Smooth muscle cell (in vitro differentiated cells): Measurements from ENCODE around the gene SRM. TPM values are rescaled to one million over a fixed set of nuclear protein-coding genes. Genes with fewer than 3 reads are reported as not detected.
"Not testable (repeated sequence)": the region's sequence is repeated elsewhere in the genome, so short reads cannot be mapped to it uniquely, and the experiment has no call there.

ENCODE experiments used
- DNase-seq: peaks from one replicate; lab custom pipeline; 2025; ENCODE audit not compliant: unreplicated experiment; lab: John Stamatoyannopoulos, UW
- H2AFZ ChIP-seq: fragments of 200-600 bp; sonication (generic); 2 replicates; pipeline ENCODE4 v1.6.0; 2016; ENCODE audit warnings: antibody characterized with exemption, low read depth, mild to moderate bottlenecking
- H3F3A ChIP-seq: fragments of 200-600 bp; sonication (generic); 2 replicates; pipeline ENCODE4 v1.6.0; 2017; ENCODE audit warnings: antibody characterized with exemption, low read depth
- H3K27ac ChIP-seq: fragments of 200-600 bp; sonication (generic); 2 replicates; pipeline ENCODE4 v1.5.1; 2016; ENCODE audit warnings: low read depth, mild to moderate bottlenecking
- H3K27me3 ChIP-seq: fragments of 200-600 bp; sonication (generic); 2 replicates; pipeline ENCODE4 v1.6.1; 2016; ENCODE audit warnings: low read depth, mild to moderate bottlenecking
- H3K36me3 ChIP-seq: fragments of 200-600 bp; sonication (generic); 2 replicates; pipeline ENCODE4 v1.5.1; 2016; ENCODE audit warnings: low read depth
- H3K4me1 ChIP-seq: fragments of 200-600 bp; sonication (generic); 2 replicates; pipeline ENCODE4 v1.5.1; 2016; ENCODE audit warnings: low read depth
- H3K4me2 ChIP-seq: fragments of 200-600 bp; sonication (generic); 2 replicates; pipeline ENCODE4 v1.6.0; 2016; ENCODE audit warnings: mild to moderate bottlenecking
- H3K4me3 ChIP-seq: fragments of 200-600 bp; sonication (generic); 2 replicates; pipeline ENCODE4 v1.5.1; 2016; ENCODE audit warnings: mild to moderate bottlenecking
- H3K79me2 ChIP-seq: fragments of 200-600 bp; sonication (generic); 2 replicates; pipeline ENCODE4 v1.6.0; 2016; ENCODE audit warnings: low read depth, mild to moderate bottlenecking
- H3K9ac ChIP-seq: fragments of 200-600 bp; sonication (generic); 2 replicates; pipeline ENCODE4 v1.6.0; 2016; ENCODE audit warnings: low read depth
- H3K9me3 ChIP-seq: fragments of 200-600 bp; sonication (generic); replicated peaks from 2 replicates; pipeline ENCODE4 v1.5.1; 2016; ENCODE audit warnings: low read depth
- H4K20me1 ChIP-seq: fragments of 200-600 bp; sonication (generic); 2 replicates; pipeline ENCODE4 v1.6.0; 2016; ENCODE audit warnings: low read depth
- WGBS: methylation state at CpG from one replicate; pipeline ENCODE4 v1.1.7; 2016; ENCODE audit warnings: low lambda C conversion rate; 5-methylcytosine and 5-hydroxymethylcytosine counted together
- polyA plus RNA-seq: library from polyadenylated mRNA; unstranded; fragments of >200 nt; fragmentation: Nextera tagmentation; extraction: Ambion mirVana; gene quantifications from 2 replicates; pipeline ENCODE4 v1.2.1, GENCODE V29; 2016
- total RNA-seq: library from RNA; depleted of rRNA; stranded (reverse); fragments of >200 nt; gene quantifications from 2 replicates; pipeline ENCODE4 v1.2.3, GENCODE V29; 2014
- TF ChIP-seq, protein P1 (sequence below): fragments of 200-600 bp; sonication (generic); IDR thresholded peaks from 2 replicates; pipeline ENCODE4 v1.5.1; 2017; ENCODE audit warnings: borderline replicate concordance, mild to moderate bottlenecking, antibody characterized with exemption; ENCODE audit not compliant: insufficient read depth, poor library complexity, severe bottlenecking

SRM gene
- total and polyA plus RNA-seq, 2 experiments from 2014 or later = 43.9 to 355 TPM

DNA sequence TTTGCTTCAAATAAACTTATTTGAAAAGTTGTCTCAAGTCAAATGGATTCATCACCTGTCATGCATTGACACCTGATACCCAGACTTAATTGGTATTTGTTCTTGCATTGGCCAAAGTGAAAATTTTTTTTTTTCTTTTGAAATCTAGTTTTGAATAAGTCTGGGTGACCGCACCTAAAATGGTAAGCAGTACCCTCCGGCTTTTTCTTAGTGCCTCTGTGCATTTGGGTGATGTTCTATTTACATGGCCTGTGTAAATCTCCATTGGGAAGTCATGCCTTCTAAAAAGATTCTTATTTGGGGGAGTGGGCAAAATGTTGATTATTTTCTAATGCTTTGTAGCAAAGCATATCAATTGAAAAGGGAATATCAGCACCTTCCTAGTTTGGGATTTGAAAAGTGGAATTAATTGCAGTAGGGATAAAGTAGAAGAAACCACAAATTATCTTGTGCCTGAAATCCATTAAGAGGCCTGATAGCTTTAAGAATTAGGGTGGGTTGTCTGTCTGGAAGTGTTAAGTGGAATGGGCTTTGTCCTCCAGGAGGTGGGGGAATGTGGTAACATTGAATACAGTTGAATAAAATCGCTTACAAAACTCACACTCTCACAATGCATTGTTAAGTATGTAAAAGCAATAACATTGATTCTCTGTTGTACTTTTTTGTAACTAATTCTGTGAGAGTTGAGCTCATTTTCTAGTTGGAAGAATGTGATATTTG, 35.5 kb downstream of the SRM start:
- TF ChIP-seq, protein P1, sequence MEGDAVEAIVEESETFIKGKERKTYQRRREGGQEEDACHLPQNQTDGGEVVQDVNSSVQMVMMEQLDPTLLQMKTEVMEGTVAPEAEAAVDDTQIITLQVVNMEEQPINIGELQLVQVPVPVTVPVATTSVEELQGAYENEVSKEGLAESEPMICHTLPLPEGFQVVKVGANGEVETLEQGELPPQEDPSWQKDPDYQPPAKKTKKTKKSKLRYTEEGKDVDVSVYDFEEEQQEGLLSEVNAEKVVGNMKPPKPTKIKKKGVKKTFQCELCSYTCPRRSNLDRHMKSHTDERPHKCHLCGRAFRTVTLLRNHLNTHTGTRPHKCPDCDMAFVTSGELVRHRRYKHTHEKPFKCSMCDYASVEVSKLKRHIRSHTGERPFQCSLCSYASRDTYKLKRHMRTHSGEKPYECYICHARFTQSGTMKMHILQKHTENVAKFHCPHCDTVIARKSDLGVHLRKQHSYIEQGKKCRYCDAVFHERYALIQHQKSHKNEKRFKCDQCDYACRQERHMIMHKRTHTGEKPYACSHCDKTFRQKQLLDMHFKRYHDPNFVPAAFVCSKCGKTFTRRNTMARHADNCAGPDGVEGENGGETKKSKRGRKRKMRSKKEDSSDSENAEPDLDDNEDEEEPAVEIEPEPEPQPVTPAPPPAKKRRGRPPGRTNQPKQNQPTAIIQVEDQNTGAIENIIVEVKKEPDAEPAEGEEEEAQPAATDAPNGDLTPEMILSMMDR = no peak
- Histone ChIP-seq H3K4me2 (no peak overlapping the region), H3K9me3 (no peaks in the 10 kb centered on the region), H3K4me3 (no peak overlapping the region), H3K27ac (no peak overlapping the region), H2AFZ (no peak overlapping the region), H3F3A (peaks cover 13% of the 10 kb centered on the region), H3K9ac (no peak overlapping the region), H3K27me3 (no peaks in the 10 kb centered on the region), H3K36me3 (peaks cover 46% of the 10 kb centered on the region), H3K79me2 (peaks cover 12% of the 10 kb centered on the region), H3K4me1 (no peaks in the 10 kb centered on the region), H4K20me1 (peaks cover 83% of the 10 kb centered on the region)
- 99% methylated on average over 3 of the region's 3 CpGs for WGBS
- DNase-seq = no peak

DNA sequence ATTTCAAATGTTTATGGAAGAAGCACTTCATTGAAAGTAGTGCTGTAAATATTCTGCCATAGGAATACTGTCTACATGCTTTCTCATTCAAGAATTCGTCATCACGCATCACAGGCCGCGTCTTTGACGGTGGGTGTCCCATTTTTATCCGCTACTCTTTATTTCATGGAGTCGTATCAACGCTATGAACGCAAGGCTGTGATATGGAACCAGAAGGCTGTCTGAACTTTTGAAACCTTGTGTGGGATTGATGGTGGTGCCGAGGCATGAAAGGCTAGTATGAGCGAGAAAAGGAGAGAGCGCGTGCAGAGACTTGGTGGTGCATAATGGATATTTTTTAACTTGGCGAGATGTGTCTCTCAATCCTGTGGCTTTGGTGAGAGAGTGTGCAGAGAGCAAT, 36.6 kb downstream of the SRM start:
- Histone ChIP-seq H3K4me3 (no peak overlapping the region), H3K4me1 (no peaks in the 10 kb centered on the region), H4K20me1 (peaks cover 91% of the 10 kb centered on the region), H3K9ac (no peak overlapping the region), H3F3A (peaks cover 13% of the 10 kb centered on the region), H3K36me3 (peaks cover 49% of the 10 kb centered on the region), H3K4me2 (no peak overlapping the region), H3K27me3 (no peaks in the 10 kb centered on the region), H3K9me3 (no peaks in the 10 kb centered on the region), H3K79me2 (peaks cover 12% of the 10 kb centered on the region), H2AFZ (no peak overlapping the region), H3K27ac (no peak overlapping the region)
- TF ChIP-seq, protein P1 = no peak
- whole genome bisulfite sequencing = 97% methylated on average over 14 of the region's 14 CpGs
- DNase-seq = no peak

DNA sequence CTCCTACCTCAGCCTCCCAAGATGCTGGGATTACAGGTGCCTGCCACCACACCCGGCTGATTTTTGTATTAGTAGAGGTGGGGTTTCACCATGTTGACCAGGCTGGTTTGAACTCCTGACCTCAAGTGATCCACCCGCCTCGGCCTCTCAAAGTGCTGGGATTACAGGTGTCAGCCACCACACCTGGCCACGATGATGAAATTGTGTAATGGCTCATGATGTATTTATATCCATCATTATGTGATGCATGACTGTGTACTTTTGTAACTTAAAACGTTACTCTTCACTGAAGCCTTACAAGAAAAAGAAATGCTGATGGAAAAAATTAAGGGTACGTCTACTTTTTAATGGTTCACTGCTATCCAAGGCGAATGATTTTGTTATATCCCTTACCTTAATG, 39.8 kb downstream of the SRM start:
- Histone ChIP-seq H3F3A (peaks cover 13% of the 10 kb centered on the region), H3K4me1 (no peaks in the 10 kb centered on the region), H3K4me3 (no peak overlapping the region), H3K9me3 (no peaks in the 10 kb centered on the region), H3K27me3 (no peaks in the 10 kb centered on the region), H3K79me2 (peaks cover 39% of the 10 kb centered on the region), H2AFZ (no peak overlapping the region), H4K20me1 (peaks cover 98% of the 10 kb centered on the region), H3K27ac (no peak overlapping the region), H3K36me3 (peaks cover 49% of the 10 kb centered on the region), H3K9ac (no peak overlapping the region), H3K4me2 (no peak overlapping the region)
- WGBS = 97% methylated on average over 7 of the region's 7 CpGs
- TF ChIP-seq, protein P1 = no peak
- no peak for DNase-seq

DNA sequence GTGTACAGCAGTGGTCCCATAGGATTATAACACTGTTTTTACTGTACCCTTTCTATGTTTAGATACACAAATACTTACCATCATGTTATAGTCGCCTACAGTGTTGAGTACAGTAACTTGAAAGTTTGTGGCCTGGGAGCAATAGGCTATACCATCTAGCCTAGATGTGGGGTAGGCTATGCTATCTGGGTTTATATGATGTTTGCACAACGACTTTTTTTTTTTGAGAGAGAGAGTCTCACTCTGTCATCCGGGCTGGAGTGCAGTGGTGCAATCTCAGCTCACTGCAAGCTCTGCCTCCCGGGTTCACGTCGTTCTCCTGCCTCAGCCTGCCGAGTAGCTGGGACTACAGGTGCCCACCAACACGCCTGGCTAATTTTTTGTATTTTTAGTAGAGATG, 40.5 kb downstream of the SRM start:
- H3K4me1 ChIP-seq, H3K27me3 ChIP-seq, H3K4me3 ChIP-seq, H3K9ac ChIP-seq, H3K4me2 ChIP-seq, DNase-seq, H2AFZ ChIP-seq, H3K27ac ChIP-seq, H3K9me3 ChIP-seq: not testable (repeated sequence)
- Histone ChIP-seq H4K20me1 (peaks cover 99% of the 10 kb centered on the region), H3K79me2 (peaks cover 45% of the 10 kb centered on the region), H3F3A (peaks cover 13% of the 10 kb centered on the region), H3K36me3 (peaks cover 48% of the 10 kb centered on the region)
- 97% methylated on average over 8 of the region's 8 CpGs for WGBS
